Left ventricle myocardium inferior (tissue), 1 donor: Measurements from ENCODE around the gene HS3ST5. TPM values are rescaled to one million over a fixed set of nuclear protein-coding genes. Genes with fewer than 3 reads are reported as not detected.

Experiments
- DNase-seq: peaks from one replicate; pipeline ENCODE4 v3.0.0-alpha.2; 2020
- H3K27ac ChIP-seq: fragments of 200-600 bp; replicated peaks from 2 replicates; pipeline ENCODE4 v1.8.0; 2021
- H3K27me3 ChIP-seq: fragments of 200-600 bp; 2 replicates; pipeline ENCODE4 v1.8.0; 2021; ENCODE audit warnings: low read depth
- H3K36me3 ChIP-seq: fragments of 200-600 bp; 2 replicates; pipeline ENCODE4 v1.8.0; 2021
- H3K4me1 ChIP-seq: fragments of 200-600 bp; 2 replicates; pipeline ENCODE4 v1.8.0; 2021
- H3K4me3 ChIP-seq: fragments of 200-600 bp; 2 replicates; pipeline ENCODE4 v1.8.0; 2021; ENCODE audit warnings: mild to moderate bottlenecking, moderate library complexity
- H3K9me3 ChIP-seq: fragments of 200-600 bp; replicated peaks from 2 replicates; pipeline ENCODE4 v1.8.0; 2021
- CTCF ChIP-seq: fragments of 200-600 bp; IDR thresholded peaks from 2 replicates; pipeline ENCODE4 v1.8.0; 2021; ENCODE audit warnings: antibody characterized with exemption, mild to moderate bottlenecking, borderline replicate concordance
- intact Hi-C: fragments of 100-400 bp; cut with micrococcal nuclease; formaldehyde crosslinking; loops from one replicate; pipeline ENCODE4 v1.11.0; 2022
- total RNA-seq: library from RNA; stranded (reverse); fragmentation: NEBNext Ultra II Directional; extraction: Animal tissue kit (Norgen Biotek cat#: 25700); gene quantifications from one replicate; pipeline ENCODE4 v1.2.1, GENCODE V29; 2021
- donor health status: DM: no; HTN: yes; CAD: no; lungs with severe emphysema.

The HS3ST5 gene
- total RNA-seq, 1 donor from 2014 or later, result not detected

GRCh38 chr6:114362957-114363356 lies 20.1 kb upstream of the HS3ST5 start:
- Histone ChIP-seq H3K4me3 (no peak overlapping the region), H3K9me3 (no peaks in the 10 kb centered on the region), H3K27me3 (peaks cover 3% of the 10 kb centered on the region), H3K4me1 (no peaks in the 10 kb centered on the region), H3K27ac (no peak overlapping the region), H3K36me3 (no peaks in the 10 kb centered on the region)
- TF ChIP-seq CTCF, result no peak
- DNase-seq, result no peak
- intact Hi-C loops, result no loop called here

GRCh38 chr6:114362396-114362795 lies 19.6 kb upstream of the HS3ST5 start:
- Histone ChIP-seq H3K36me3 (no peaks in the 10 kb centered on the region), H3K27ac (no peak overlapping the region), H3K27me3 (peaks cover 3% of the 10 kb centered on the region), H3K9me3 (no peaks in the 10 kb centered on the region), H3K4me1 (no peaks in the 10 kb centered on the region), H3K4me3 (no peak overlapping the region)
- intact Hi-C loops, result no loop called here
- no peak for TF ChIP-seq CTCF
- DNase-seq, result no peak

- no peaks in the 10 kb centered on the region for H3K4me1 ChIP-seq
- peaks cover 3% of the 10 kb centered on the region for H3K27me3 ChIP-seq
- no peak for DNase-seq
- TF ChIP-seq CTCF, result no peak
- no peak overlapping the region for H3K4me3 ChIP-seq
- H3K9me3 ChIP-seq, result no peaks in the 10 kb centered on the region
- no peaks in the 10 kb centered on the region for H3K36me3 ChIP-seq
- intact Hi-C loops, result no loop called here
- H3K27ac ChIP-seq, result no peak overlapping the region
Observed at GRCh38 chr6:114361036-114361435, 18.2 kb upstream of the HS3ST5 start.

GRCh38 chr6:114355300-114355699 lies 12.5 kb upstream of the HS3ST5 start:
- Histone ChIP-seq H3K4me1 (no peaks in the 10 kb centered on the region), H3K4me3 (no peak overlapping the region), H3K27ac (no peak overlapping the region), H3K9me3 (no peaks in the 10 kb centered on the region), H3K36me3 (no peaks in the 10 kb centered on the region), H3K27me3 (no peaks in the 10 kb centered on the region)
- TF ChIP-seq CTCF, result no peak
- no peak for DNase-seq
- intact Hi-C loops, result no loop called here

- no peak overlapping the region for H3K4me3 ChIP-seq
- intact Hi-C loops, result no loop called here
- H3K4me1 ChIP-seq, result no peaks in the 10 kb centered on the region
- no peaks in the 10 kb centered on the region for H3K9me3 ChIP-seq
- no peaks in the 10 kb centered on the region for H3K36me3 ChIP-seq
- DNase-seq, result no peak
- TF ChIP-seq CTCF, result no peak
- H3K27me3 ChIP-seq, result no peaks in the 10 kb centered on the region
- no peak overlapping the region for H3K27ac ChIP-seq
Observed at GRCh38 chr6:114354482-114354881, 11.7 kb upstream of the HS3ST5 start.

GRCh38 chr6:114346451-114346850 lies 3.6 kb upstream of the HS3ST5 start:
- Histone ChIP-seq H3K36me3 (no peaks in the 10 kb centered on the region), H3K27me3 (peaks cover 71% of the 10 kb centered on the region), H3K9me3 (no peaks in the 10 kb centered on the region), H3K27ac (no peak overlapping the region), H3K4me1 (peaks cover 22% of the 10 kb centered on the region), H3K4me3 (no peak overlapping the region)
- no peak for TF ChIP-seq CTCF
- intact Hi-C loops, result no loop called here
- no peak for DNase-seq
